Measurements from ENCODE around the gene RAD18.

Gene RAD18

GRCh38 chr3:8996216-8996615, 32.9 kb upstream of the RAD18 start:
- Histone ChIP-seq H3K79me2 (ENCODE audit: insufficient read depth, low read length) (no peaks in the 10 kb centered on the region), H3K36me3 (ENCODE audit: insufficient read depth, low read length) (peaks cover 5% of the 10 kb centered on the region; the same call in 1 of the 2 replicates), H2AFZ (ENCODE audit: low read length) (no peak overlapping the region), H3K4me2 (ENCODE audit: low read depth, low read length, poor library complexity, severe bottlenecking) (no peak overlapping the region), H3K4me3 (ENCODE audit: low read length, poor library complexity, severe bottlenecking) (no peak overlapping the region), H4K20me1 (ENCODE audit: insufficient read depth, low read length, poor library complexity, severe bottlenecking) (no peaks in the 10 kb centered on the region), H3K9me2 (replicated peaks; ENCODE audit: low read depth, low read length) (no peaks in the 10 kb centered on the region), H3K27me3 (ENCODE audit: insufficient read depth, low read length, poor library complexity, severe bottlenecking) (no peaks in the 10 kb centered on the region), H3K9me3 (ENCODE audit: insufficient read depth, low read depth, low read length) (no peaks in the 10 kb centered on the region), H3K4me1 (ENCODE audit: insufficient read depth, low read length, poor library complexity, severe bottlenecking) (no peaks in the 10 kb centered on the region), H3F3A (ENCODE audit: low read depth) (no peaks in the 10 kb centered on the region), H3K9ac (ENCODE audit: low read depth, low read length, poor library complexity, severe bottlenecking) (no peak overlapping the region)
- TF ChIP-seq EZH2phosphoT487 (IDR thresholded peaks at IDR 0.05; ENCODE audit: borderline replicate concordance), result no peak
- TF ChIP-seq CTCF (conservative IDR thresholded peaks at IDR 0.05; ENCODE audit: low read length), result no peak

- Histone ChIP-seq H3K9me3 (ENCODE audit: insufficient read depth, low read depth, low read length) (no peaks in the 10 kb centered on the region), H3F3A (ENCODE audit: low read depth) (no peaks in the 10 kb centered on the region), H3K4me2 (ENCODE audit: low read depth, low read length, poor library complexity, severe bottlenecking) (no peak overlapping the region), H3K4me1 (ENCODE audit: insufficient read depth, low read length, poor library complexity, severe bottlenecking) (no peaks in the 10 kb centered on the region), H3K4me3 (ENCODE audit: low read length, poor library complexity, severe bottlenecking) (no peak overlapping the region), H3K79me2 (ENCODE audit: insufficient read depth, low read length) (no peaks in the 10 kb centered on the region), H3K27me3 (ENCODE audit: insufficient read depth, low read length, poor library complexity, severe bottlenecking) (no peaks in the 10 kb centered on the region), H3K36me3 (ENCODE audit: insufficient read depth, low read length) (no peaks in the 10 kb centered on the region; the same call in 1 of the 2 replicates), H3K9ac (ENCODE audit: low read depth, low read length, poor library complexity, severe bottlenecking) (no peak overlapping the region), H4K20me1 (ENCODE audit: insufficient read depth, low read length, poor library complexity, severe bottlenecking) (no peaks in the 10 kb centered on the region), H2AFZ (ENCODE audit: low read length) (no peak overlapping the region), H3K9me2 (replicated peaks; ENCODE audit: low read depth, low read length) (no peaks in the 10 kb centered on the region)
- TF ChIP-seq CTCF (conservative IDR thresholded peaks at IDR 0.05; ENCODE audit: low read length) (no peak), EZH2phosphoT487 (IDR thresholded peaks at IDR 0.05; ENCODE audit: borderline replicate concordance) (no peak)
Measured at GRCh38 chr3:8994226-8994625, 31.0 kb upstream of the RAD18 start.

- H3K27me3 ChIP-seq (ENCODE audit: insufficient read depth, low read length, poor library complexity, severe bottlenecking), result no peaks in the 10 kb centered on the region
- H3K36me3 ChIP-seq (ENCODE audit: insufficient read depth, low read length), result no peaks in the 10 kb centered on the region; the same call in 1 of the 2 replicates
- H2AFZ ChIP-seq (ENCODE audit: low read length), result no peak overlapping the region
- no peaks in the 10 kb centered on the region for H3K79me2 ChIP-seq (ENCODE audit: insufficient read depth, low read length)
- no peaks in the 10 kb centered on the region for H3K9me3 ChIP-seq (ENCODE audit: insufficient read depth, low read depth, low read length)
- TF ChIP-seq EZH2phosphoT487 (IDR thresholded peaks at IDR 0.05; ENCODE audit: borderline replicate concordance), result no peak
- no peak for TF ChIP-seq CTCF (conservative IDR thresholded peaks at IDR 0.05; ENCODE audit: low read length)
- H3K4me2 ChIP-seq (ENCODE audit: low read depth, low read length, poor library complexity, severe bottlenecking), result no peak overlapping the region
- H3K4me3 ChIP-seq (ENCODE audit: low read length, poor library complexity, severe bottlenecking), result no peak overlapping the region
- no peak overlapping the region for H3K9ac ChIP-seq (ENCODE audit: low read depth, low read length, poor library complexity, severe bottlenecking)
- H4K20me1 ChIP-seq (ENCODE audit: insufficient read depth, low read length, poor library complexity, severe bottlenecking), result no peaks in the 10 kb centered on the region
- H3K9me2 ChIP-seq (replicated peaks; ENCODE audit: low read depth, low read length), result no peaks in the 10 kb centered on the region
- H3F3A ChIP-seq (ENCODE audit: low read depth), result no peaks in the 10 kb centered on the region
- no peaks in the 10 kb centered on the region for H3K4me1 ChIP-seq (ENCODE audit: insufficient read depth, low read length, poor library complexity, severe bottlenecking)
Measured at GRCh38 chr3:8993331-8993730, 30.1 kb upstream of the RAD18 start.
